HG02678 (cell line): ENCODE results near the gene ARHGEF16.

Experiments used
- ATAC-seq: cut with Tn5 transposase; IDR thresholded peaks from one replicate; pipeline ENCODE4 v1.9.1; 2021; ENCODE audit warnings: mild to moderate bottlenecking, moderate library complexity; ENCODE audit not compliant: unreplicated experiment

Gene ARHGEF16

GRCh38 chr1:3466366-3467075 is 12.1 kb downstream of the ARHGEF16 start:
- ATAC-seq, result no peak

GRCh38 chr1:3467096-3468036 is 12.9 kb downstream of the ARHGEF16 start:
- ATAC-seq, result no peak

GRCh38 chr1:3468236-3469103 is 14.0 kb downstream of the ARHGEF16 start:
- no peak for ATAC-seq

- ATAC-seq, result no peak
Measured at GRCh38 chr1:3469104-3469848, 14.8 kb downstream of the ARHGEF16 start.

GRCh38 chr1:3469849-3470649 is 15.6 kb downstream of the ARHGEF16 start:
- ATAC-seq, result no peak

- no peak for ATAC-seq
Measured at GRCh38 chr1:3470650-3471355, 16.3 kb downstream of the ARHGEF16 start.

- ATAC-seq, result no peak
Measured at GRCh38 chr1:3471356-3472087, 17.1 kb downstream of the ARHGEF16 start.

GRCh38 chr1:3472088-3472850 is 17.8 kb downstream of the ARHGEF16 start:
- ATAC-seq, result no peak

GRCh38 chr1:3472906-3473305 is 18.4 kb downstream of the ARHGEF16 start:
- ATAC-seq, result no peak

GRCh38 chr1:3473381-3473844 is 18.9 kb downstream of the ARHGEF16 start:
- ATAC-seq, result no peak

GRCh38 chr1:3474016-3474415 is 19.6 kb downstream of the ARHGEF16 start:
- ATAC-seq, result no peak

- ATAC-seq, result no peak
Measured at GRCh38 chr1:3474421-3474820, 20.0 kb downstream of the ARHGEF16 start.

- ATAC-seq, result no peak
Measured at GRCh38 chr1:3475839-3476573, 21.5 kb downstream of the ARHGEF16 start.

- ATAC-seq, result no peak
Measured at GRCh38 chr1:3476666-3477065, 22.2 kb downstream of the ARHGEF16 start.

GRCh38 chr1:3477241-3477995 is 23.0 kb downstream of the ARHGEF16 start:
- ATAC-seq, result no peak

- no peak for ATAC-seq
Measured at GRCh38 chr1:3478187-3478586, 23.7 kb downstream of the ARHGEF16 start.
